Stimulated activated CD4-positive, alpha-beta T cell treated with anti-CD3 and anti-CD28 coated beads, Interleukin-1b, Interleukin-23, amount 100 ng/mL, for 48 hours (primary cell): ENCODE data around the gene SLC22A17.

Experiments
- DNase-seq: peaks from one replicate; pipeline ENCODE4 v3.0.0-alpha.2; 2020

Gene SLC22A17

GRCh38 chr14:23380976-23381375 is 28.3 kb upstream of the SLC22A17 start:
- no peak for DNase-seq

DNA sequence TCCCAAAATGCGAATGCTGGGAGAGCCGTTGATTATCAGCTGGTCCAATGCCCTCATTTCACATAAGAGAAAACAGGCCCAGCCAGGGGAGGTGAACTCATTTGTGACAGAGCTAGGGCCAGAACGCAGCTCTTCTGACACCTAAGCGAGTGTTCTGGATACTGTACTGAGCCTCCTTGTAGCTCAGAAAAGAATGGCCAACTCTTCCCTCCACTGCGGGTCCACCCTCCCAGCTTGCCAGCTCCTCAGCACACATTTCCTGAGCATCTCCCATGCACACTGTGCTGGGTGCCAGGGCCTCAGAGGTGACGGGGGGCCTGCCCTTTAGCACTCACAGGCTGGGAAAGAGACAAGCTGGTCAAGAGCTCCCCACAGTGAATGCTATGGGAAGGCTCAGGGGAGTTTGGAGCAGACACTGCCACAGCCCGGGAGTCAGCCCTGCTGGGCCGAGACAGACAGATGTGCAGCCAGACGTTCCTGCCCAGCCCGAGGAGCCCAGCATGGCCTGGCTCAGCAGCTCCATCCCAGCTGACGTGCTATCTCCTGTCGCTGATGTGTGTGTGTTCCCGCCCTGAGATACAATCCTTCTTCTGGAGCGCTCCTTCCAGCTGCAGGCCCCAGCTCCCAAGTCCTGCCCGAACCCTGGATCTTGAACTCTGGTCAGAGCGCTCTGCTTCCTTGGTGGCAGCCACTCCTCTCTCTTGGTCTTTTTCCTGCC is 27.7 kb upstream of the SLC22A17 start:
- DNase-seq = no peak

DNA sequence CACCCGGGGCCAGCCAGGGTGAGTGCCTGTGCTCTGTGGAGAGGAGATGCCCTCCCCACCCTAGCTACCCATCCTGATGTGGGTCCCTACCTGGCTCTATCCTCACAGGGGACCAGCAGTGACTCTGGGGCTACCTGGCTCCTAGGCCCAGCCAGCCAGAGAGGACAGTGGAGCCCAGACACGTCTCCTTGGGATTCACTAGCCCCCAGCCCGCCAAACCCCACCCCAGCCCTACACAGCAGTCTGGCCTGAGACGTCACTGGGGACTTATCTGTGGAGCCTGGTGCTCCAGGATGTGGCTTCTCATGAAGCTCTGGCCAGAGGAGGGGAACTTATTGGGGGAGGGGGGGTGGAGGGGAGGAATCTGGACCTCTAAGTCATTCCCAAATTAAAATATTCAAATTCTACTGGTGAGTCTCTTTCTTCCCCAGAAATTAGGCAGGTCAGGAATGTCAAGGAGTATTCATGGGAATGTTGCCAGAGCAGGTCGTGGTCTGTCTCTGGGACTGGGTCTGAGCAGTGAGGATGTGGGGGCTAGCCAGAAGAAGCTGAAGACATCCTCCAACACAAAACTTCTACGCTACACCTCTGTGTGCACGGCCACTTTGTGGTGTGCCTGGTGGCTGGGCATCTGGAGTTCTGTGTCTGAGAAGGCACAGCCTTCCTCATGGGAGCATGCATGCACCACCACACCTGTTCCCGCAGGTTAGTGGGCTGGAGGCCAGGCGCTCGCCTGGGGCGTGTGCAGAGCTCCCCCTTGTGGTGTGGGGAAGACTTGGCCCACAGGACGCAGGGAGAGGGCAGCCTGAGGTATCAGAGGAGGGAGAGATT is 26.9 kb upstream of the SLC22A17 start:
- DNase-seq = peak; percentile 55

DNA sequence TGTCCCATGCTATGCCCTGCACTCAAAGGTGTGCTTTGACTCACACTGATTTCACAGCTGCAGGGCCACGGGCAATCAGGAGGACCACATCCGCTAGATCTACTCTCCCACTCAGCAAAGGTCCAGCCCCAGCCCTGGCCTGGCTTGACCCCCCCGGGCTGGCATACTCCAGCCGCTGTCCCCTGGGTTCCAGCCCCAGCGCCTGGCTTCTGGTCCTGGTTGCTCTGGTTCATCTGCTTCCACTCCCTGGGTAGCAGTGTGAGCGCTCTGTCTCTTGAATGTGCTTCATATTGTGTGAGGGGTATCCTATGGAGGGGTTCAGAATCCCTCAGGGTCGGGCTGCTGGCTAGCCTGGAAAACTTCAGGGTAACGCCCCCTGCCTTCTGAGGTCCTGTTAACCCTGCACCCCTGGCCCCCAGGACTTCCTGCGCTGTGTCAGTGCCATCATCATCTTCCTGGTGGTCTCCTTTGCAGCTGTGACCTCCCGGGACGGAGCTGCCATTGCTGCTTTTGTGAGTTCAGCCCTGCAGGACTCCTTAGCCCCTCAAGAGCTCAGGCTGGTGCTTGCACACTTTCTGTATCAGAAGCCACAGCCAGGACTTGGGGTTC is 26.0 kb upstream of the SLC22A17 start:
- no peak for DNase-seq

DNA sequence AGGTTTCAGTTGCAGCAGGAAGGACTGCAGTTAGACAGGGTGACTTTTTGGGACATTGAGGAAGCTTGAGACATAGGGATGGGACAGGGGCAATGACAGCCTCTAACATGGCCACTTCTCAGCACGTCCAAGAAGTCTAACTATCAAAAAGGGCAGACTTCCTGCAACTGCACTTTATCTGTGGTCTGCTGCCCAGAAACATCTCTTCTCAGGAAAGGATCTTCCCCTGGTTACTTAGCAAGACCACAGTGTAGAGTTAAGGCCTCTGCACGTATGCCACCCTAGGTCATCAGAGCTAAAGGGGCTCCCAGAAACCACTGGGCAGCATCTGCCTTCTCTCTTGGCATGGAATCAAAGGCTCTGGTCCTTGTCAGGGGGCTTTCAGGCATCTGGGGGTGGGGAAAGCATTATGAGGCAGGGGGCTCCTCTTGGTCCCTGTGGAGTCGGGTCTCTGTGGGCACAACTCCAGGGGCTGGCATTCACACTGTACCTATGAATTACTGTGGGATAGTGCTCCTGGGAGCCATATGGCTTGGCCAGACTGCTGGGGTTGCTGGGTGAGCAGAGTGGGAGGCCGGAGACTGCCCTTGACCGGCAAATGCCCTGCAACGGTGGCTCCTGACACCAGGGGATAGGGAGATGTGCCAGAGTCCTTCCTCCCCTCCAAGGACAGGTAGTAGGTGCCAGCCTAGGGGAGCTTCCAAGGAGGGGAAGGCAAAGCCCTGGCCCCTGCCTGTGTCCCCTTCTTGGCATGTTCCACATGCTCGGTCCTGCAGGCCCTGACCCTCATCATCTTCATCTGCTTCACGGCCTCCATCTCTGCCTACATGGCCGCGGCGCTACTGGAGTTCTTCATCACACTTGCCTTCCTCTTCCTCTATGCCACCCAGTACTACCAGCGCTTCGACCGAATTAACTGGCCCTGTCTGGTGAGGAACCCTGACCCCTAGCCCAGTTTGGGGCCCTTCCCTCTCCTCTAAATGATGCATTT is 25.2 kb upstream of the SLC22A17 start:
- no peak for DNase-seq

DNA sequence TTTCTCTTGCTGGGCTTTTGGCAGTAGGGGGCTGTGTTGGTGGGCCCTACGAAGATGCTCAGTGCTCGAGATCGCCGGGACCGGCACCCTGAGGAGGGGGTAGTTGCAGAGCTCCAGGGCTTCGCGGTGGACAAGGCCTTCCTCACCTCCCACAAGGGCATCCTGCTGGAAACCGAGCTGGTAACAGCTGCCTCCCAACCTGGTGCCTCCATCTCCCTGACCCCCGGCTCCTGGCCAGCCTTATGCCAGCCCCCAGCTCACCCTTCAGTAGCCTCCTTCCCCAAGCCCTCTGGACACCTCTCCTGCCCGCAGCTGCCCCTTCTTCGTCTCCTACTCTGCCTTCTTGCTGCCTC is 24.5 kb upstream of the SLC22A17 start:
- DNase-seq = no peak

DNA sequence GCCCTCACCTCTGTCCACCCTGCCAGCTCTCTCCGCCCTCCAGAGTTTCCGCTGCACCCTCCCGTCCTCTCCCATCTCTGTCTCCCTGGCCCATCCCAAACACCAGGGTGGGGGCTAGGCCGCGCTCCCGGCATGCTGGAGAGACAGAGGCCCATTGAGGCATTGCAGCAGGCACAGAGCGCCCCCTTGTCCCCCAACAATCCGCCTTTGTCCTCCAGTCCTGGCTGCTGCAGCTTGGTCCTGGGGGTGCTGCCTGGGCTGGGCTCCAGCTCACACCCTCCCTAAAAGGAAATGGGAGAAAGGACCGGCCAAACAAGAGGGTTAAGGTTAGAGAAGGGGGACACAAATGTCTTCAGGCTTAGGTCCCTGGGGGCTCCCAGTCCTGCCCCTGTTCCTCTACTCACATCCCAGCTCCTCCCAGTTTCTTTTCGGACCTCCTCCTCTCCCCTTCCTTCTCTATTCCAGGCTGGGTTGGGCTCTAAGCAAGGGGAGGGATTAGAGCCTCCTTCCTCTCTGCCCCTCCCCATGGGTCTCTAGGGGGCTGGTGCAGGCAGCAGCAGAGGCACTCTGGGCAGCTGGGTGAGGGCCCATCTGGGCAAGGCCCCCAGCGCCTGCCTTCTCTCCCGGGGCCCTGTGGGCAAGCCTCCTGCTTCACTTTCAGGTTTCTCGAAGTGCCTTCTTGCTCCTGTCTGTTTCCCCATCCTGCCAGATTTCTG is 24.0 kb upstream of the SLC22A17 start, which contains the start of gene CMTM5:
Gene CMTM5 (plus strand): TSS at position 565 of the 716 bp plus-strand sequence. CDS start 206 bp downstream, outside the sequence.
- DNase-seq = no peak

- DNase-seq = no peak
Observed at GRCh38 chr14:23375527-23376251, 23.0 kb upstream of the SLC22A17 start.

DNA sequence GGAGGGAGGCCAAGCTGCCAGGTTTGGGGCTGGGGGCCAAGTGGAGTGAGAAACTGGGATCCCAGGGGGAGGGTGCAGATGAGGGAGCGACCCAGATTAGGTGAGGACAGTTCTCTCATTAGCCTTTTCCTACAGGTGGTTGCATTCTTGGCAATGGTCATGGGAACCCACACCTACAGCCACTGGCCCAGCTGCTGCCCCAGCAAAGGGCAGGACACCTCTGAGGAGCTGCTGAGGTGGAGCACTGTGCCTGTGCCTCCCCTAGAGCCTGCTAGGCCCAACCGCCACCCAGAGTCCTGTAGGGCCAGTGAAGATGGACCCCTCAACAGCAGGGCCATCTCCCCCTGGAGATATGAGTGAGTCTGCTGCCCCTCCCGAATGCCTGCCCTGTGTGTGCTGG is 20.4 kb upstream of the SLC22A17 start:
- DNase-seq = no peak

DNA sequence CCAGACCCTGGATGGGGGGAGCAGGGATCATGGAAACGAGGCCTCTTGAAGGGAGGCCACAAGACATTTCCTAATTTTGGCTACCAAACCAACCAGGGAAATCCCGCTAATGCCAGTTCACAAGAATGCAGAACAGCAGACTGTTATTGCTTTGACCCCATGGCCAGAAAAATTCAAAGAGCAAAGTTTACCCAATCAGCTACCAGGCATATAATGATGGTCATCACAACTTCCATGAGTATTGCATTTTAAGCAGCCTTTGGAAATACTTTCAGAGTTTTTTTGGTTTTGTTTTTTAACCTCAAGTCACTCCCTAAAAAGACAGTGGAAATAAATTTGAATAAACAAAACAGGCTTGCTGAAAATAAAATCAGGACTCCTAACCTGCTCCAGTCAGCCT is 19.8 kb upstream of the SLC22A17 start, which contains the start of gene IL25:
Gene IL25 (plus strand): TSS at position 301 of the 400 bp plus-strand sequence.
- DNase-seq = no peak

GRCh38 chr14:23371865-23372264 is 19.2 kb upstream of the SLC22A17 start:
- DNase-seq = no peak

- DNase-seq = no peak
Observed at GRCh38 chr14:23370221-23370620, 17.5 kb upstream of the SLC22A17 start.

GRCh38 chr14:23366426-23366921 is 13.8 kb upstream of the SLC22A17 start:
- no peak for DNase-seq

- DNase-seq = no peak
Observed at GRCh38 chr14:23365732-23366425, 13.2 kb upstream of the SLC22A17 start.

- no peak for DNase-seq
Observed at GRCh38 chr14:23365036-23365731, 12.5 kb upstream of the SLC22A17 start, which contains the start of gene EFS. Gene EFS, minus strand, starts transcription at chr14:23365172. Its CDS starts 147 bp downstream, at chr14:23365025.

GRCh38 chr14:23364164-23365035 is 11.7 kb upstream of the SLC22A17 start:
- DNase-seq = no peak

GRCh38 chr14:23362200-23362599 is 9.5 kb upstream of the SLC22A17 start:
- no peak for DNase-seq

DNA sequence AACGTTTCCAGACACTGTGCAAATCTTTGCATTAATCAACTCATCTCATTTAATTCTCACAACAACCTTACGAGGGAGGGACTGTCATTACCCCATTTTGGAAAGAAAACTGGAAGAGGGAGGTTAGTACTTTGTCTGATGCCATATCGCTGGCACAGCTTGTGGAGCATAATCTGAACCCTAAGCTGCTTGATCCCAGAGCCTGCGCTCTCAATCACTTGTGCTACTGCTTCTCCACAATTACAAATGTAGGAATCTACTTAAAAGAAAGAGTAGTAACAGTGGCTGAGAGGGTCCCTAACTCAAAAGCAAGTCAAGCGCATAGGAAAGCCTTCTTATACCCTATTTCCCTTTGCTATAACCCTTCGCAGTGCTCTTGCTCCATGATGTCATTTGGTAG is 9.1 kb upstream of the SLC22A17 start:
- DNase-seq = no peak
